NCI-H69 (cell line): ENCODE measurements around the gene GDF11.

Experiments used
- DNase-seq: peaks from one replicate; lab custom pipeline; 2025; lab: John Stamatoyannopoulos, UW

The GDF11 gene

GRCh38 chr12:55795950-55796349 is 53.0 kb downstream of the GDF11 start:
- no peak for DNase-seq

GRCh38 chr12:55797068-55797467 is 54.1 kb downstream of the GDF11 start:
- peak; percentile 55 for DNase-seq

GRCh38 chr12:55797550-55797949 is 54.6 kb downstream of the GDF11 start:
- DNase-seq, result no peak
